ENCODE measurements around the gene ASCL3. TPM values are rescaled to one million over a fixed set of nuclear protein-coding genes. Genes with fewer than 3 reads are reported as not detected.
"Not testable (repeated sequence)": the region's sequence is repeated elsewhere in the genome, so short reads cannot be mapped to it uniquely, and the experiment has no call there.

Gene ASCL3
- total and polyA plus RNA-seq, 2 experiments from 2014 or later = not detected

DNA sequence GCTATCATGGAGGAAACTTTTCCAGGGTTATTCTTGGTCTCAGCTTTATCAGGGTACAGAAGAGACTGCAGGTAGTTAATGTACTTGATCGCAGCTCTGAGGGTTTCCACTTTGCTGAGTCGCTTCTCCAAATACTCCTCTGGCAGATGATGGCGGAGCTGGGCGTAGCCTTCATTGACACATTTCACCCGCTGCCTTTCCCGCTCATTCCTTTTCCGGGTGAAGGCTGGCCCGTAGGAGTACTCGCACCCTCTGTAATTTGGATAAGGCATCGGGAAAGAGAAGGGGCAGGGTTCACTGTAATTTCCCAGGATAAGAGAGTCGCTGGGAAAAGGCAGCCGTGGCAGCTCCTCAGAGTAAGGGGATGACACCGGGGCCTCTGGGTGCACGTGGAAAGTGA is 5.2 kb downstream of the ASCL3 start:
- Histone ChIP-seq H3K79me2 (replicated peaks; ENCODE audit: insufficient read depth) (no peaks in the 10 kb centered on the region), H3K36me3 (ENCODE audit: insufficient read depth) (no peaks in the 10 kb centered on the region), H3K4me3 (no peak overlapping the region), H4K20me1 (replicated peaks; ENCODE audit: insufficient read depth) (no peaks in the 10 kb centered on the region), H3F3A (replicated peaks; ENCODE audit: low read depth) (no peaks in the 10 kb centered on the region), H3K9me2 (ENCODE audit: insufficient read depth) (no peaks in the 10 kb centered on the region), H3K27ac (ENCODE audit: low read depth) (no peak overlapping the region), H3K4me1 (ENCODE audit: insufficient read depth) (peaks cover 5% of the 10 kb centered on the region; the same call in 1 of the 2 replicates), H3K27me3 (ENCODE audit: insufficient read depth) (no peaks in the 10 kb centered on the region), H2AFZ (no peak overlapping the region), H3K4me2 (no peak overlapping the region)
- Mint-ChIP-seq H3K27me3 (ENCODE audit: insufficient read depth, low read depth, poor library complexity) (peaks cover 3% of the 10 kb centered on the region), H3K4me3 (no peak overlapping the region), H3K27ac (no peak overlapping the region), H3K36me3 (ENCODE audit: low read depth) (no peaks in the 10 kb centered on the region), H3K9me3 (no peaks in the 10 kb centered on the region), H3K4me1 (peaks cover 15% of the 10 kb centered on the region)
- TF ChIP-seq STAT1 (IDR thresholded peaks at IDR 0.05; ENCODE audit: unreplicated experiment) (no peak), ZNF114 (CRISPR knock-in tag; IDR thresholded peaks at IDR 0.05) (no peak)
- TF ChIP-seq, protein P1, sequence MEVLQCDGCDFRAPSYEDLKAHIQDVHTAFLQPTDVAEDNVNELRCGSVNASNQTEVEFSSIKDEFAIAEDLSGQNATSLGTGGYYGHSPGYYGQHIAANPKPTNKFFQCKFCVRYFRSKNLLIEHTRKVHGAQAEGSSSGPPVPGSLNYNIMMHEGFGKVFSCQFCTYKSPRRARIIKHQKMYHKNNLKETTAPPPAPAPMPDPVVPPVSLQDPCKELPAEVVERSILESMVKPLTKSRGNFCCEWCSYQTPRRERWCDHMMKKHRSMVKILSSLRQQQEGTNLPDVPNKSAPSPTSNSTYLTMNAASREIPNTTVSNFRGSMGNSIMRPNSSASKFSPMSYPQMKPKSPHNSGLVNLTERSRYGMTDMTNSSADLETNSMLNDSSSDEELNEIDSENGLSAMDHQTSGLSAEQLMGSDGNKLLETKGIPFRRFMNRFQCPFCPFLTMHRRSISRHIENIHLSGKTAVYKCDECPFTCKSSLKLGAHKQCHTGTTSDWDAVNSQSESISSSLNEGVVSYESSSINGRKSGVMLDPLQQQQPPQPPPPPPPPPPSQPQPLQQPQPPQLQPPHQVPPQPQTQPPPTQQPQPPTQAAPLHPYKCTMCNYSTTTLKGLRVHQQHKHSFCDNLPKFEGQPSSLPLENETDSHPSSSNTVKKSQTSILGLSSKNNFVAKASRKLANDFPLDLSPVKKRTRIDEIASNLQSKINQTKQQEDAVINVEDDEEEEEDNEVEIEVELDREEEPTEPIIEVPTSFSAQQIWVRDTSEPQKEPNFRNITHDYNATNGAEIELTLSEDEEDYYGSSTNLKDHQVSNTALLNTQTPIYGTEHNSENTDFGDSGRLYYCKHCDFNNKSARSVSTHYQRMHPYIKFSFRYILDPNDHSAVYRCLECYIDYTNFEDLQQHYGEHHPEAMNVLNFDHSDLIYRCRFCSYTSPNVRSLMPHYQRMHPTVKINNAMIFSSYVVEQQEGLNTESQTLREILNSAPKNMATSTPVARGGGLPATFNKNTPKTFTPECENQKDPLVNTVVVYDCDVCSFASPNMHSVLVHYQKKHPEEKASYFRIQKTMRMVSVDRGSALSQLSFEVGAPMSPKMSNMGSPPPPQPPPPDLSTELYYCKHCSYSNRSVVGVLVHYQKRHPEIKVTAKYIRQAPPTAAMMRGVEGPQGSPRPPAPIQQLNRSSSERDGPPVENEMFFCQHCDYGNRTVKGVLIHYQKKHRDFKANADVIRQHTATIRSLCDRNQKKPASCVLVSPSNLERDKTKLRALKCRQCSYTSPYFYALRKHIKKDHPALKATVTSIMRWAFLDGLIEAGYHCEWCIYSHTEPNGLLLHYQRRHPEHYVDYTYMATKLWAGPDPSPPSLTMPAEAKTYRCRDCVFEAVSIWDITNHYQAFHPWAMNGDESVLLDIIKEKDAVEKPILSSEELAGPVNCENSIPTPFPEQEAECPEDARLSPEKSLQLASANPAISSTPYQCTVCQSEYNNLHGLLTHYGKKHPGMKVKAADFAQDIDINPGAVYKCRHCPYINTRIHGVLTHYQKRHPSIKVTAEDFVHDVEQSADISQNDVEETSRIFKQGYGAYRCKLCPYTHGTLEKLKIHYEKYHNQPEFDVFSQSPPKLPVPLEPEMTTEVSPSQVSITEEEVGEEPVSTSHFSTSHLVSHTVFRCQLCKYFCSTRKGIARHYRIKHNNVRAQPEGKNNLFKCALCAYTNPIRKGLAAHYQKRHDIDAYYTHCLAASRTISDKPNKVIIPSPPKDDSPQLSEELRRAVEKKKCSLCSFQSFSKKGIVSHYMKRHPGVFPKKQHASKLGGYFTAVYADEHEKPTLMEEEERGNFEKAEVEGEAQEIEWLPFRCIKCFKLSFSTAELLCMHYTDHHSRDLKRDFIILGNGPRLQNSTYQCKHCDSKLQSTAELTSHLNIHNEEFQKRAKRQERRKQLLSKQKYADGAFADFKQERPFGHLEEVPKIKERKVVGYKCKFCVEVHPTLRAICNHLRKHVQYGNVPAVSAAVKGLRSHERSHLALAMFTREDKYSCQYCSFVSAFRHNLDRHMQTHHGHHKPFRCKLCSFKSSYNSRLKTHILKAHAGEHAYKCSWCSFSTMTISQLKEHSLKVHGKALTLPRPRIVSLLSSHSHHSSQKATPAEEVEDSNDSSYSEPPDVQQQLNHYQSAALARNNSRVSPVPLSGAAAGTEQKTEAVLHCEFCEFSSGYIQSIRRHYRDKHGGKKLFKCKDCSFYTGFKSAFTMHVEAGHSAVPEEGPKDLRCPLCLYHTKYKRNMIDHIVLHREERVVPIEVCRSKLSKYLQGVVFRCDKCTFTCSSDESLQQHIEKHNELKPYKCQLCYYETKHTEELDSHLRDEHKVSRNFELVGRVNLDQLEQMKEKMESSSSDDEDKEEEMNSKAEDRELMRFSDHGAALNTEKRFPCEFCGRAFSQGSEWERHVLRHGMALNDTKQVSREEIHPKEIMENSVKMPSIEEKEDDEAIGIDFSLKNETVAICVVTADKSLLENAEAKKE (CRISPR knock-in tag; IDR thresholded peaks at IDR 0.05) = no peak
- no peak for ATAC-seq
- no peak for DNase-seq (ENCODE audit: low spot score)

DNA sequence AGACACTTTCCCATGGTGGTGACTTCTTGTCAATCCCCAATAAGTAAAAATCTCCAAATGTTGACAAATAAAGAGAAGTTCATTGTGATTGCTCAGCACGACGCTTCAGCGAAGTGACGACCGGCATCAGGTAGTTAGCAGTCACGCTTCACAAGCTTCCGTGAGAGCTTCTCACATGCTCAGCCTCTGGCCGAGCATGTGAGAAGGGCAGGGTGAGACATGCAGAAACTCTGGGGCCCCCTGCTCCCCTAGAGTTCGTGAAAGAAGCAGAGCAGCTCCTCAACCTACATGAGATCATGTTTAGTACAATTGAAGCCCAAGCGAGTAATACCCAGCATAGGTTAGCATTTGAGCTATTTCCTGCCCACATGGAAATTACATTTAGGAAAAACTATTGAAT is 5.7 kb downstream of the ASCL3 start:
- DNase-seq (ENCODE audit: low spot score) (no peak), ATAC-seq (no peak)
- no peaks in the 10 kb centered on the region for H3K9me2 ChIP-seq (ENCODE audit: insufficient read depth)
- H2AFZ ChIP-seq = no peak overlapping the region
- no peaks in the 10 kb centered on the region for H3K36me3 ChIP-seq (ENCODE audit: insufficient read depth)
- H3K4me3 ChIP-seq = no peak overlapping the region
- no peak overlapping the region for H3K4me2 ChIP-seq
- H3K27me3 ChIP-seq (ENCODE audit: insufficient read depth) = no peaks in the 10 kb centered on the region
- TF ChIP-seq, protein P2, sequence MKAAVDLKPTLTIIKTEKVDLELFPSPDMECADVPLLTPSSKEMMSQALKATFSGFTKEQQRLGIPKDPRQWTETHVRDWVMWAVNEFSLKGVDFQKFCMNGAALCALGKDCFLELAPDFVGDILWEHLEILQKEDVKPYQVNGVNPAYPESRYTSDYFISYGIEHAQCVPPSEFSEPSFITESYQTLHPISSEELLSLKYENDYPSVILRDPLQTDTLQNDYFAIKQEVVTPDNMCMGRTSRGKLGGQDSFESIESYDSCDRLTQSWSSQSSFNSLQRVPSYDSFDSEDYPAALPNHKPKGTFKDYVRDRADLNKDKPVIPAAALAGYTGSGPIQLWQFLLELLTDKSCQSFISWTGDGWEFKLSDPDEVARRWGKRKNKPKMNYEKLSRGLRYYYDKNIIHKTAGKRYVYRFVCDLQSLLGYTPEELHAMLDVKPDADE (IDR thresholded peaks at IDR 0.05) = no peak
- Mint-ChIP-seq H3K27me3 (ENCODE audit: insufficient read depth, low read depth, poor library complexity) (peaks cover 5% of the 10 kb centered on the region), H3K9me3 (no peaks in the 10 kb centered on the region), H3K36me3 (ENCODE audit: low read depth) (no peaks in the 10 kb centered on the region), H3K4me3 (no peak overlapping the region), H3K4me1 (peaks cover 20% of the 10 kb centered on the region), H3K27ac (no peak overlapping the region)
- H4K20me1 ChIP-seq (replicated peaks; ENCODE audit: insufficient read depth) = no peaks in the 10 kb centered on the region
- H3K27ac ChIP-seq (ENCODE audit: low read depth) = no peak overlapping the region
- no peaks in the 10 kb centered on the region for H3K79me2 ChIP-seq (replicated peaks; ENCODE audit: insufficient read depth)
- H3K4me1 ChIP-seq (ENCODE audit: insufficient read depth) = peaks cover 5% of the 10 kb centered on the region; the same call in 1 of the 2 replicates
- no peaks in the 10 kb centered on the region for H3F3A ChIP-seq (replicated peaks; ENCODE audit: low read depth)

DNA sequence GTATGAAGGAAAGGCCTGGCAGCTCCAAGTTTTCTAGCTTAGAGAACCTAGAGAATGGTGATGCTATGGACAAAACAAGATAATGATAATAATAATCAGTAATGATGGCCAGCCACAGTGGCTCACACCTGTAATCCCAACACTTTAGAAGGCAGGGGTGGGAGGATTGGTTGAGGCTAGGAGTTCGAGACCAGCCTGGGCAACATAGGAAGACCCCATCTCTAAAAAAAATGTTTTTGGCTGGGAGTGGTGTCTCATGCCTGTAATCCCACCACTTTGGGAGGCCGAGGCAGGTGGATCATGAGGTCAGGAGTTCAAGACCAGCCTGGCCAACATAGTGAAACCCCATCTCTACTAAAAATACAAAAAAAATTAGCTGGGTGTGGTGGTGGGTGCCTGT is 7.0 kb downstream of the ASCL3 start:
- not testable (repeated sequence) for H4K20me1 ChIP-seq (replicated peaks; ENCODE audit: insufficient read depth); H3F3A ChIP-seq (replicated peaks; ENCODE audit: low read depth); H3K27ac Mint-ChIP-seq; H3K27me3 ChIP-seq (ENCODE audit: insufficient read depth); H3K4me3 ChIP-seq; H3K9me3 Mint-ChIP-seq; H3K36me3 Mint-ChIP-seq (ENCODE audit: low read depth); H3K9me2 ChIP-seq (ENCODE audit: insufficient read depth); H3K79me2 ChIP-seq (replicated peaks; ENCODE audit: insufficient read depth); H2AFZ ChIP-seq; ATAC-seq; H3K4me2 ChIP-seq; H3K4me1 ChIP-seq (ENCODE audit: insufficient read depth); H3K27me3 Mint-ChIP-seq (ENCODE audit: insufficient read depth, low read depth, poor library complexity); H3K4me3 Mint-ChIP-seq; DNase-seq (ENCODE audit: low spot score); H3K27ac ChIP-seq (ENCODE audit: low read depth); H3K36me3 ChIP-seq (ENCODE audit: insufficient read depth)
- H3K4me1 Mint-ChIP-seq = peaks cover 25% of the 10 kb centered on the region
